OCI-LY7 (cell line): ENCODE results near the gene LPCAT1. TPM values are rescaled to one million over a fixed set of nuclear protein-coding genes. Genes with fewer than 3 reads are reported as not detected.

ENCODE experiments used
- BruUV-seq: library from RNA; stranded (reverse); fragments of 400-500 nt; replicated peaks from 2 replicates; lab custom pipeline; 2021; lab: Mats Ljungman, UMichigan
- CTCF ChIA-PET: fragments of 300-600 bp; sonication (Branson Sonifier 250); formaldehyde crosslinking; loops from one replicate; lab custom pipeline; 2022; ENCODE audit warnings: antibody characterized with exemption; ENCODE audit not compliant: unreplicated experiment; lab: Charles Lee
- POLR2A ChIA-PET: fragments of 300-600 bp; sonication (Branson Sonifier 250); formaldehyde crosslinking; loops from one replicate; lab custom pipeline; 2022; ENCODE audit warnings: antibody characterized with exemption; lab: Charles Lee
- DNase-seq: peaks from one replicate; pipeline ENCODE4 v3.0.0-alpha.2; 2015; ENCODE audit warnings: low spot score
- H2AFZ ChIP-seq: fragments of 200-600 bp; sonication (generic), shearing (Covaris generic); 2 replicates; pipeline ENCODE4 v1.6.1; 2014; ENCODE audit warnings: mild to moderate bottlenecking, antibody characterized with exemption, low read length, moderate library complexity
- H3K27ac ChIP-seq: fragments of 200-600 bp; sonication (generic); 2 replicates; pipeline ENCODE4 v1.5.1; 2014; ENCODE audit warnings: mixed run types, low read depth, mild to moderate bottlenecking, moderate library complexity, low read length, inconsistent platforms; ENCODE audit not compliant: poor library complexity, severe bottlenecking
- H3K36me3 ChIP-seq: fragments of 200-600 bp; sonication (generic); 2 replicates; pipeline ENCODE4 v1.6.1; 2014; ENCODE audit warnings: mild to moderate bottlenecking, antibody characterized with exemption, low read length, moderate library complexity, mixed read lengths; ENCODE audit not compliant: insufficient read depth
- H3K4me1 ChIP-seq: fragments of 200-600 bp; sonication (generic); 2 replicates; pipeline ENCODE4 v1.5.1; 2014; ENCODE audit warnings: mild to moderate bottlenecking, low read length; ENCODE audit not compliant: insufficient read depth, poor library complexity, severe bottlenecking
- H3K4me2 ChIP-seq: fragments of 200-600 bp; sonication (generic); 2 replicates; pipeline ENCODE4 v1.6.1; 2014; ENCODE audit warnings: mild to moderate bottlenecking, low read length
- H3K4me3 ChIP-seq: fragments of 200-600 bp; sonication (generic); 2 replicates; pipeline ENCODE4 v1.5.1; 2014; ENCODE audit warnings: mild to moderate bottlenecking, low read depth, low read length; ENCODE audit not compliant: poor library complexity, severe bottlenecking
- H3K79me2 ChIP-seq: fragments of 200-600 bp; sonication (generic); 2 replicates; pipeline ENCODE4 v1.6.1; 2016; ENCODE audit warnings: low read depth, mild to moderate bottlenecking, low read length, moderate library complexity, mixed read lengths; ENCODE audit not compliant: insufficient read depth
- H3K9me2 ChIP-seq: fragments of 200-600 bp; sonication (generic); 2 replicates; pipeline ENCODE4 v1.6.1; 2016; ENCODE audit warnings: mild to moderate bottlenecking, low read length, mixed read lengths; ENCODE audit not compliant: insufficient read depth
- H3K9me3 ChIP-seq: fragments of 200-600 bp; sonication (generic); 2 replicates; pipeline ENCODE4 v1.6.1; 2014; ENCODE audit warnings: mild to moderate bottlenecking, mixed run types, low read length, mixed read lengths
- H4K20me1 ChIP-seq: fragments of 200-600 bp; sonication (generic); 2 replicates; pipeline ENCODE4 v1.6.1; 2014; ENCODE audit warnings: mild to moderate bottlenecking, antibody characterized with exemption, low read length, moderate library complexity, mixed read lengths; ENCODE audit not compliant: insufficient read depth
- CTCF ChIP-seq: fragments of 200-600 bp; sonication (generic); conservative IDR thresholded peaks from 2 replicates; pipeline ENCODE4 v1.5.1; 2014; ENCODE audit warnings: mild to moderate bottlenecking, antibody characterized with exemption, low read length, moderate library complexity, mixed read lengths
- EZH2phosphoT487 ChIP-seq: fragments of 200-600 bp; sonication (generic); IDR thresholded peaks from 2 replicates; pipeline ENCODE4 v1.6.1; 2018; ENCODE audit warnings: low read depth, borderline replicate concordance, mild to moderate bottlenecking, mixed run types, antibody characterized with exemption, low read length, moderate library complexity, mixed read lengths
- intact Hi-C: fragments of 100-400 bp; cut with micrococcal nuclease; formaldehyde crosslinking; loops from one replicate; pipeline ENCODE4 v1.10.0; 2022; ENCODE audit not compliant: unreplicated experiment
- total RNA-seq, 2 experiments: library from RNA; depleted of rRNA in 1 of 2; stranded (reverse); fragments of >200 nt in 1 of 2; shearing (Covaris generic) in 1 of 2; gene quantifications; 2 replicates each; pipeline ENCODE4 v1.2.3, GENCODE V29; 2014 to 2022

LPCAT1 gene
- total RNA-seq, 2 experiments from 2014 or later, result 47.7 to 63.6 TPM

DNA sequence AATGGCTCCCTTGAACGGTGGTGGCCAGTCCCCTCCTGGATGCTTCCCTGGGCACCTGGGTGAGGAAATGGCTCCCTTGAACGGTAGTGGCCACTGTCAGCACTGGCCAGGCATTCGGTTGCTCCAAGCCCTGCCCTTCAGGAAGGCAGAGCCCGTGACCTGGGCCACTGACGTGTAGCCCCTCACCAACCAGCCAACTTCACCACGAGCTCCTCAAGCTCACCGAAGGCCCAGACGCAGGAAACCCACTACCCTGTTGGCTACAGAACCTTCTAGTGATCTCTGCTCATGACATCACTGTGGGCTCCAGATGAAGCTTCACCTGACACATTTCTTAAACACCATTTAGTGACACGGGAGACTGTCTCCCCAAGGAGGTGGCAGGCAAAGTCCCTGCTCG, 87.7 kb downstream of the LPCAT1 start:
- no peaks in the 10 kb centered on the region for H3K9me2 ChIP-seq
- no TSS peak for BruUV-seq
- no peak overlapping the region for H3K4me2 ChIP-seq

GRCh38 chr5:1435369-1435768, 88.4 kb downstream of the LPCAT1 start:
- ChIA-PET CTCF (no interaction called here), POLR2A (no interaction called here)
- Histone ChIP-seq H3K79me2 (no peaks in the 10 kb centered on the region), H3K9me3 (no peaks in the 10 kb centered on the region), H3K36me3 (no peaks in the 10 kb centered on the region), H4K20me1 (no peaks in the 10 kb centered on the region), H3K4me1 (no peaks in the 10 kb centered on the region), H3K4me2 (no peak overlapping the region), H3K27ac (no peak overlapping the region), H3K9me2 (no peaks in the 10 kb centered on the region), H2AFZ (no peak overlapping the region), H3K4me3 (no peak overlapping the region)
- TF ChIP-seq CTCF (no peak), EZH2phosphoT487 (no peak)
- DNase-seq, result no peak
- no TSS peak for BruUV-seq
- intact Hi-C loops, result no loop called here

More for the DNA sequence above, 87.7 kb downstream of the LPCAT1 start:
- no peaks in the 10 kb centered on the region for H4K20me1 ChIP-seq
- no peak overlapping the region for H2AFZ ChIP-seq
- no peaks in the 10 kb centered on the region for H3K36me3 ChIP-seq
- no peaks in the 10 kb centered on the region for H3K4me1 ChIP-seq
- TF ChIP-seq EZH2phosphoT487 (no peak), CTCF (no peak)
- no peaks in the 10 kb centered on the region for H3K79me2 ChIP-seq
- POLR2A ChIA-PET, result no interaction called here
- H3K9me3 ChIP-seq, result no peaks in the 10 kb centered on the region
- CTCF ChIA-PET, result no interaction called here
- intact Hi-C loops, result no loop called here
- H3K4me3 ChIP-seq, result no peak overlapping the region
- no peak for DNase-seq
- no peak overlapping the region for H3K27ac ChIP-seq

GRCh38 chr5:1432296-1432695, 91.5 kb downstream of the LPCAT1 start:
- CTCF ChIA-PET, result no interaction called here
- intact Hi-C loops, result no loop called here

More at GRCh38 chr5:1432296-1432695, 91.5 kb downstream of the LPCAT1 start:
- Histone ChIP-seq H3K79me2 (no peaks in the 10 kb centered on the region), H3K27ac (no peak overlapping the region), H3K9me3 (peaks cover 20% of the 10 kb centered on the region; the same call in 1 of the 2 replicates), H4K20me1 (no peaks in the 10 kb centered on the region), H2AFZ (no peak overlapping the region), H3K9me2 (no peaks in the 10 kb centered on the region), H3K4me2 (no peak overlapping the region), H3K36me3 (no peaks in the 10 kb centered on the region), H3K4me3 (no peak overlapping the region), H3K4me1 (no peaks in the 10 kb centered on the region)
- BruUV-seq, result no TSS peak
- TF ChIP-seq CTCF, result no peak
- TF ChIP-seq EZH2phosphoT487, result no peak
- POLR2A ChIA-PET, result no interaction called here
- DNase-seq, result no peak
